Measurements from ENCODE around the gene SLC34A3.

The SLC34A3 gene

DNA sequence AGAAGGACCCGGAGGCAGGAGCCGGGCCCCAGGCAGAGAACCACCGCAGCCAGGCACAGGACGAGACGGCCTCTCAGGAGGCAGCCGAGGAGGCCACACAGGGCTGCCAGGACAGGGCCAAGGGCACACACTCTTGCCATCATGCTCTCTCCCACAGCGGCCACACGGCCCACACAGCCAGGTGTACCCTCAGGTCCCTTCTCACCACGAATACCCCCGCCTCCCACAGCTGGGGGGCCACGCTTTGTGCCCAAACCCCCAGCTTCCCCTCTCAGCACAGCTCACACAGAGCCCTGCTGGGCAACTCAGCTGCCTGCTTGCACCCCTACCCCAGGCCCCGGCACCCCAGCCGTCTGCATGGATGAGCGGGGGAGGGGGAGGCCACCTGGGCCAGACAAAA, 36.9 kb upstream of the SLC34A3 start:
- DNase-seq, result peak in 1 of 42 donors; percentile 27

DNA sequence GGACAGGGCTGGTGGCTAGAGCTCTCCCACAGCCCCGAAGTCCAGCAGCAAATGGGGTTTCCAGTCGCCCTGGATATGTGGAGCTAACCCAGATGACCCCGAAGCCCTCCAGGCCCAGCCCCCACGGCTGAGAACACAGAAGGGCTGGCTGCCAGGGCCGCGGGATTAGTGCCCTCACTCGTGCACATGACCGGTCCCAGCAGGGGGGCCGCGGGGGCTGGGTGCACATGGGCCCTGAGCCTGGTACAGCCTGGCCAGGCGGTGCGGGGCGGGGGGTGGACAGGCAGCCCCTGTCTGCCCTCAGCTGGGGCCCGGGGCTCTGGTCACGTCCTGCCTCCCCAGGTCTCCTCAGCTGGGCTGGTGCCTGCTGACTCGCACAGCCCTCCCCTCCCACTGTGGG, 36.3 kb upstream of the SLC34A3 start:
- peak; percentile 87 to 99 (median 95) for DNase-seq
- intact Hi-C loops (cut with DNase I), result no loop called here

More for the DNA sequence above, 36.9 kb upstream of the SLC34A3 start:
- intact Hi-C loops (cut with DNase I), result no loop called here

DNA sequence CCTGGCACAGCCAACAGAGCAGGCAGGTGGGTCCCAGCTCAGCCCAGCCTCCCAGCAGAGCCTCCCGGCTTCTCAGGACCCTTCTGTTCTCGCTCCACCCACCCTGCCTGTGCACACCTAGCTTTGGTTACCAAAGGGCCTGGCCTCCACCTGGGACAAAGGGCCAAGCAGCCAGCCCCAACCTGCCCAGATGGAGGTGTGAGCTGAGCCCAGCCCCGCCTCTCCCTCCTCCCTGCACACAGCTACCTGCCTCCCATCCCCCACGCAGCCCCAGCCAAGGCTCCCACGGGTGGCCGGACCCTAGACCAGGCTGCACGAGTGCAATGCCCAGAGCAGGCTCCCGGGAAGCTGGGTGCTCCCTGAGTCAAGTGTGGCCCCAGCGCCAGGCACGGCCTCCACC, 35.8 kb upstream of the SLC34A3 start:
- DNase-seq, result peak in 2 of 42 donors; percentile 50 to 60
- intact Hi-C loops (cut with DNase I), result no loop called here

DNA sequence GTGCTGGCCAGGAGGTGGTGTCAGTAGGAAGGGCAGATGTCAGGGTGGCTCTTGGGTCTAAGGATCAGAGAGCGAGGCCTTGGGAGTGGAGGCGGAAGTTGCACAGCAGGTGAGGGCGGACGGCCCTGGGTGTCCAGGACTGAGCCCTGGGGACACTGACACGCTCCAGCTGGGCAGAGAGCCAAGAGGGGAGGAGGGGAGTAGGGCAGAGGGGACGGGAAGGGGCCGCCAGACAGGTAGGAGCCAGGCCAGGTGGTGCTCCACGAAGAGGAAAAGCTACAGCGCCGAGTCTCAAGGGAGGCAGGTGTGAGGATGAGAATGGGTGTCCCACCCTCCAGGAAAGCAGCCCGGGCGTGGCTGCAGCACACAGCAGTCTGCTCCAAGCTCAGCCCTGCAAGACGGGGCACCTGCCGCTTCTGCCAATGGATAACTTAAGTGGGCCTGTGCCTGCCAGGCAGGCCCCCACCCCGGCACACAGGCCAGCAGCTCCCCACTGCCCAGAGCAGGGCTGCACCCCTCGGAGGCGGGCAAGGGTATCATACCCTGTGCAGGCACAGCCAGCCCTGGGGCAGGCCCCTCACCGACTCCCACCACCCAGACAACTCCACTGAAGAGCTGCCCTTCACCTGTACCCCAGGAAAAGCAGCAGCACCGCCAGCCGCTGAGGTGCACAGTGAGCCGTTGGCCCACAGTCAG, 35.0 kb upstream of the SLC34A3 start:
- intact Hi-C loops (cut with DNase I), result no loop called here
- DNase-seq, result peak in 3 of 42 donors; percentile 53 to 66 (median 63)

DNA sequence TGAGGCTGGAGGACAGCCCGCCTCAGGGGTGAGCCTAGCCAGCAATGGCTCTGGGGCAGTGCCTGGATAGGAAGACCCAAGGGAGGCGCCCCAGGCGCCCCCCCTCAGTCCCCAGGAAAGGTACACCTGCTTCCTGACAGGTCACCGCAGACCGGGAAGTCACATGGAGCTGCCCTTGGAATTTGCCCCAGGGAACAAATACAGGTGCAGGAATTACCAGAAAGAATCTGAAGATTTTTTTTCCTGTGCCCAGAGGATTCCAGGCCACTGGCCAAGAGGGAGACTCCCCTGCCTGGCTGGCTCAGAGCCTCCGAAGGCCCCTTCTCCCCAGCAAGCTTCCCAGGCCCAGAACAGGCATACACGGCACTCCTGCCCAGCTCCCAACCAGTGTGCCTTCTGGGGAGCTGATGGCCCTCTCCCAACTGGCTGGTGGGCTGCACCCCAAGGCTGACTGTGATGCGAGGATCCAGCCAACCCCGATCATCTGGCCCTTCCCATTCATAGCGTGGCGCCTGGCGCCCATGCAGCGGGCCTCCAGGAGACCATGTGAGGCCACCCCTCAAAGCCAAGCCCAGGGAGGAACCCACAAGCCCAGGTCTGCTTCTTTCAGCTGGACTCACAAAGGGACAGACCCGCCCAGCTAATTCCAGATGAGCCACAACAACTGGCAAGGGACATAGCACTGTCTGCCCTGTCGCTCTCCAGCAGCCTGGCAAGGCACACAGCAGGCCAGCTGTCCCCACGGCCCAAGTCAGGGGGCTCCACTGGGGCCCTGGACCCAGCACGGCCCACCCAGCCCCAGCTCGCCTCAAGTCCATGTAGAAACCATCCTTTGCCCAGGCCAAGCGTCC, 32.4 kb upstream of the SLC34A3 start:
- intact Hi-C loops (cut with DNase I), result no loop called here
- peak in 3 of 42 donors; percentile 35 to 73 (median 53) for DNase-seq

DNA sequence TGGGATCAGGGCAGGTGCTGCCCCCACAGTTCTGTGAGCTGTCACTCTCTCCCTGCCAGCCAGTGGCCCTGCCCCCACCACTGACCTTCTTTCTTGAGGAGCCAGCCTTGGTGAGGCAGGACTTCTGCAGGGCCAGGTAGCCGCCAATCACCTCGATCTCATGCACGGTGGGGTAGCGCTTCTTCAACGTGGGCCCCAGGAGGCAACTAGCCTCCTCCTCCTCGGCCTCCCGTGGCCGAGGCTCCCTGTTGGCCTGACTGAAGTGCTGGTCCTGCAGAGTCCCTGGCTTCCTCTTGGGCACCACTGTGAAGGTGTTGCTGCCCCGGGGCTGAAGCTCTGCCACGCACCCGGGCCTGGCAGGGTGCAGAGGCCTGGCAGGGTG, 31.8 kb upstream of the SLC34A3 start:
- intact Hi-C loops (cut with DNase I), result no loop called here

DNA sequence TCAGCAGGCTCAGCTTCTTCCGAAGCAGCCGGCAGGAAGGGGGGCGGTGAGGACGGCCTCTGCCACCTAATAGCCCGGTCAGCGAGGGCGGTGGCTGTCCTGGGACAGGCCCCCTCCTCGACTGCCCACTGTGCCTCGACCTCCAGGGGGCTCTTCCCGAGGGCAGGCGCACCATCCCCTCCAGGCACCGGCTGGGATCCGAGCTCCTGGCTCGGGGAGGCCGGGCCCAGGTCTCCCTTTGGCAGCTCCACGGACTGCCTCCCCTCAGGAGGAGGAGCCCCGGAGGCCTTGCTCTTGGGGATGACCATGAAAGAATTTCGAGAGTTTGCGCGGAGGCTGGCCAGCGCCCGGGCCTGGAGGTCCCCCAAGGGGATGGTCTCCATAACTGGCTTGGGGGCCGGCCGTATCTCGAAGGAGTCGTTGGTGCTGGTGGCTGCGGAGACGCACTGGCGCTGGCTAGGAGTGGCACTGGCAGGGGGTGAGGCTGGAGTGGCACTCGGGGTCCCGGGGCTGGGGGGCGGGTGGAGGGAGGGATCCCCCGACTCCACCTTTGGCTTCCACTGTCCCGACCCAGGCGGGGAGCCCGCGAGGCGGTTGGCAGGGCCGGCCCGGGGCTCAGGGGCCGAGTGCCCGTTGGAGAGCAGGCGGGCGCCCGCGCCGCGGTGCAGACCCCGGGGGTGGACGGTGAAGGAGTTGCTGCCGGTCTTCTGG, 31.1 kb upstream of the SLC34A3 start:
- intact Hi-C loops (cut with DNase I), result no loop called here
- peak in 2 of 42 donors; percentile 33 to 43 for DNase-seq

More for the DNA sequence above, 31.8 kb upstream of the SLC34A3 start:
- DNase-seq, result peak in 3 of 42 donors; percentile 40 to 64 (median 46)

DNA sequence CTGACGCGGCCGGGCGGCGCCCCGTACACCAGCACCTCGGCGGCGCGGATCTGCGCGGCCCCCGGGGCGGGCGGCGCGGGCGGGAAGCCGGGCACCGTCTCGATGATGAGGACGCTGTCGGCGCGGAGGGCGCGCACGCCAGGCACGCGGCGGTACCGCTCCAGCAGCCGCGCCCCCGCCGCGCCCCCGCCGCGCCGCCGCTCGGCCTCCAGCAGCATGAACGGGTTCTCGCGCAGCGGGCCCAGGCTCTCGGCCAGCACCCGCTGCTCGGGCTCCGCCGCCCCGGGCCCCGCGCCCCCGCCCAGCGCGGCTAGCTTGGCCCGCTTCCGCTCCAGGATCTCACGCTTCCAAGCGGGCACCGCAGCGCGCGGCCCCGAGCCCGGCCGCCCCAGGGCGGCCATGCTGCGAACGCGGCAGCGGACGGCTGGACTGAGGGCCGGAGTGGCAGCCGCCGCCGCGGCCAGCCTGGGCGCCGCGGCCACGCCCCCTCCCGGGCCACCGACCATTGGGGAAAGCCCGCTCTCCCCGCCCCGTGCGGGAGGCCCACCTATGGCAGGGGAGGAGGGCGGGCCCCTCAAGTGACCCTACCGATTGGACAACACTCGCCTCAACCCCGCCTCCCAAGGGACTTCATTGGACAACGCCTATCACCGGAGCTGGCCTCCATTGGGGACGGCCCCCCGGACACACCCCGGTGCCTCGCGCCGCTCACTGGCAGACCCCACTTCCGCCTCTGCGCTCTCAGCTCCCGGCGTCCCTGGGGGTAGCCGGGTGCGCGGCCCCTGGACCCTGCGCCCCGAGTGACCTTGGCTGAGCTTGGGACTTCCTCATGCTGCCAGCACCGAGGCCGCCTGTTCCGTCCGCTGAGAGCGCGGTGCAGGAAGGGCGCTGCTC, 30.1 kb upstream of the SLC34A3 start, which contains the start of gene TPRN:
TPRN (minus strand) TSS at position 431 of the 894 bp plus-strand sequence; CDS start at position 401, 30 bp downstream.
- intact Hi-C loops (cut with DNase I), result no loop called here

DNA sequence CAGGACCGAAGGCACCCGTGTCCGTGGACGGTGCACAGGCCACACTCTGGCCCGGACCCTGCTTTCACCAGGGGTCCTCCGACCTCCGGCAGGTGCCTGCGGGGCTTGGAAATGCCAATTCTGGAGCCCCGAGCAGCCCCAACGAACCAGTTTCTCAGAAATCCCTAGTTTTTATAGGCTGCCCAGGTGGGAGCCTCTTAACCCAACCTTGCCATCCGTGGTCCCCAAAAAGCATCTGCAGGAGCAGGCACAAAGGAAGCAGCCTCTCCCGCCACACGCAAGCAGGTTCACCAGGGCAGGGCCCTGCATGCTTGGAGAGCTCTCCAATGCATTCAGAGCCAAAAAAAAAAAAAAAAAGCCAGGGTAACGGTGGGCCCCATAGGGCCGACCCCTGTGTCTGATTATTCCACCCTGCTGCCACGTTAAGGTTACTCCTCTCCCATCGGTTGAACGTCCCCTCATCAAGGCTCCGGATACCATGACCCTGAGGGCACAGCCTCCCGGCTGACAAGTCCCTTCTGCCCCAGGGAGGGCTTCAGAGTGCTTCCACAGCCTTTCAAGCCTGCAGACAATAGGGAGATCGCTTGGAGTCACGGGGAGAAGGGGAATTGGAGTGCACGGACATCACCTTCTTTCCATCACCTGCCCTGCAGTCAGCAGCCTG, 29.4 kb upstream of the SLC34A3 start:
- DNase-seq, result no peak
- intact Hi-C loops (cut with DNase I), result no loop called here

More for the DNA sequence above, 30.1 kb upstream of the SLC34A3 start, which contains the start of gene TPRN:
- peak; percentile 96 to 100 (median 99) for DNase-seq

DNA sequence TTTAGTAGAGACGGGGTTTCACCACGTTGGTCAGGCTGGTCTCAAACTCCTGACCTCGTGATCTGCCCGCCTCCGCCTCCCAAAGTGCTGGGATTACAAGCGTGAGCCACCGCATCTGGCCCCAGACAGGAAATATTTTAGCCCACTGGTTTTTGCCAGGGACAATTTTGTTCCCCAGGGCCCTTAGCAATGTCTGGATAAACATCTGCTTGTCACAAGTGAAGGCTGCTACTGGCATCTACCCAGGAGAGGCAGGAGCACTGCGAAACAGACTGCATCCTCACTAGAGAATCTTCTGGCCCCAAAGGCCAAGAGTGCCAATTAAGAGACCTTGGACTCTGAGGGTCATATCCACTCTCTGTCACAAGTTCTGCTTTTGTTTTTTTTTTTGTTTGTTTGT, 27.7 kb upstream of the SLC34A3 start:
- no peak for DNase-seq

DNA sequence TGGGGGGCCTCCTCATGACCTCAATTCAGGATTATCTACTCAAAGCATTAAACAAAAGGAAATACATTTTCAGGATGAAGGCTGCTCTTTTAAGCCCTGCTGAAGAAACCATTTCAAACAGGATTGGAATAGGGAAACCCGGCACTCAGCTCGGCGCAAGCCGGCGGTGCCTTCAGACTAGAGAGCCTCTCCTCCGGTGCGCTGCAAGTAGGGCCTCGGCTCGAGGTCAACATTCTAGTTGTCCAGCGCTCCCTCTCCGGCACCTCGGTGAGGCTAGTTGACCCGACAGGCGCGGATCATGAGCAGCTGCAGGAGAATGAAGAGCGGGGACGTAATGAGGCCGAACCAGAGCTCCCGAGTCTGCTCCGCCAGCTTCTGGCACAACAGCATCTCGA, 26.0 kb upstream of the SLC34A3 start:
- intact Hi-C loops (cut with DNase I), result no loop called here
- no peak for DNase-seq

More for the DNA sequence above, 27.7 kb upstream of the SLC34A3 start:
- intact Hi-C loops (cut with DNase I), result no loop called here

DNA sequence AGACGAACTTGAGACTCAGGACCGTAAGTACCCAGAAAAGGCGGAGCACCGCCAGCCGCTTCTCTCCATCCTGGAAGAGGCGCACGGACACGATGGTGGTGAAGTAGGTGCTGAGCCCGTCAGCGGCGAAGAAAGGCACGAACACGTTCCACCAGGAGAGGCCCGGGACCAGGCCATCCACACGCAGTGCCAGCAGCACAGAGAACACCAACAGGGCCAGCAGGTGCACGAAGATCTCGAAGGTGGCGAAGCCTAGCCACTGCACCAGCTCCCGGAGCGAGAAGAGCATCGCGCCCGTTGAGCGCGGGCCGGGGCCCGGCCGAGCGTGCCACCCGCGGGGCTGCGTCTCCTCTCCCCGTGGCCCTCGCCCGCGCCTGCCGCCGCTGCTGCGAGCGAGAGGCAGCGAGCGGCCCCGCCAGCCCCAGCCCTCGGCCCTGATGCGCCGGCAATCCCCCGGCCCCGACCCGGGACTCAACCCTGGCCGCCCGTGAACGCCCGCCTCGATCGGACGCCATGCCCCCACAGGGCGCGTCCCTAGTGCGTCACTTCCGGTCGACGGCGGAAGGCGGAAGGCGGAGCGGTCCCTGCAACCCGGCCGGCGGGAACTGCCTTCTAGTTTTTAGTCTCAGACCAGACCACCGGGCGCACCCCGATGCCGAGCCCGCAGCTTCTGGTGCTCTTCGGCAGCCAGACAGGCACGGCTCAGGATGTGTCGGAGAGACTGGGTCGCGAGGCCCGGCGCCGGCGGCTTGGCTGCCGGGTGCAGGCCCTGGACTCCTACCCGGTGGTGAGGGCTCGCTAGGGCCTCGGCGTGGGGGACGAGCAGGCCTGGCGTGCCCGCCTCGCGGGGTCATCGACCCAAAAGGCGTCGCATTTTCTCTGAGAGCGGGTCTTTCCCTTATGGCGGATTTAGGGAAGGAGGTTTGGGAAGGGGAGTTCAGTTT, 25.3 kb upstream of the SLC34A3 start, which contains the start of the genes NDOR1 and TMEM203:
NDOR1 (plus strand) TSS at position 575 of the 944 bp plus-strand sequence; CDS start at position 653, 78 bp downstream.
TMEM203 (minus strand) TSS at position 523 of the 944 bp plus-strand sequence; CDS start at position 289, 234 bp downstream.
- intact Hi-C loops (cut with DNase I), result no loop called here
- peak; percentile 88 to 100 (median 98) for DNase-seq

DNA sequence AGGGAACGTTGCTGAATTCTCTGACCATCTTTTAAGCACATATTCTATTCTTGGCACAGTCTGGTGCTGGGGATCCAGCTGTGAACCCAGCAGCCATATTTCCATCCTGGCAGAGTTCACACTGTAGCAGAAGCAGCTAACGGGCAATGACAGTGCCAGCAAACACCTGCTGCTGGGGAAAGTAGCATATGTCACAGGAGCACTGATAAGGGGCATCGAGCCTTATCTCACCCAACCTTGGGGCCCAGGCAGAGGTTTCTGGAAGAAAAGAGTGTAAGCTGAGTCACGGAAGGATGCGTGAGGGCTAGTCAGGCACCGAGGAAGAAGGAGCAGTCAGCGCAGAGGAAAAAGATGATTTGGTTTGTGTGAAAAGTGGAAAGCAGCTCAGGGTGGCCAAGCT, 24.1 kb upstream of the SLC34A3 start:
- intact Hi-C loops (cut with DNase I), result no loop called here

DNA sequence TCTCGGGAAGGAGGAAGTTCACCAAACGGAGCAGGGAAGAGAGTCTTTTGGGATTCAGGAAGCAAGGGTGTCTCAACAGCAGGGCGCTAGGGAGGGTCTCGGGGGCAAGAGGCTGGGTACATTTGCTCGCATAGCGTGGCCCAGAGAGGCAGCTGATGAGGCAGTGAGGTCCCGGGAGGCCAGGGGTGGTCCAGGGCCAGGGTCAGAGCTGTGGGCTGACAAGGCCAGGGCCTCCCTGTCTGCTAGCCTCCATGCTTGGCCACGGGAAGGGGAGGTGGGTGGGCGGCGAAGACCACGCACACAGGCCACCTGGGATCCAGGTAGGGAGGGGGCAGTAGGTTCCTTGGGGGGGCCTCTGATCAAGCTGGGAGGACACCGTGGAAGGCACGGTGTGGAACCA, 19.2 kb upstream of the SLC34A3 start:
- no peak for DNase-seq
- intact Hi-C loops (cut with DNase I), result no loop called here

More for the DNA sequence above, 24.1 kb upstream of the SLC34A3 start:
- DNase-seq, result no peak

DNA sequence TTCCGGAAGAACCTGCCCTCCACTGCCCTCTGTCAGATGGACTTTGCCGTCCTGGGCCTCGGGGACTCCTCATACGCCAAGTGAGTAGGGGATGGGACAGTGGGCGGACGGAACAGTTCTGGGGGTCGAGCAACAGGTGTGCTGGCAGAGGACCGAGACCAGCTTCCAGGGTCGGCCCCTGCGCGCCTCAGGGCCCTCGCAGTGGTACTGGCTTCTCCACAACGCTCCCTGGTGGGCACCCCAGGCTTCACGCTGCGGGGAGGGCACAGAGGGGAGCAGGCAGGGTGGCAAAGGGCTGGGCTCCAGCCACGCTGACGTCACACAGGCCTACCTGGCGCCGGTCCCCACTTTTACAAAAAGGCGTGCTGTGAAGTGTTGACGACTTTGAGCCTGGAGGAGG, 18.2 kb upstream of the SLC34A3 start:
- DNase-seq, result no peak
- intact Hi-C loops (cut with DNase I), result no loop called here

All from head of caudate nucleus (tissue), 42 donors.